ENCODE measurements around the gene CRYAB. TPM values are rescaled to one million over a fixed set of nuclear protein-coding genes. Genes with fewer than 3 reads are reported as not detected.

The CRYAB gene
- polyA plus RNA-seq, 4 donors = 12.4 to 260 (median 45.0) TPM

DNA sequence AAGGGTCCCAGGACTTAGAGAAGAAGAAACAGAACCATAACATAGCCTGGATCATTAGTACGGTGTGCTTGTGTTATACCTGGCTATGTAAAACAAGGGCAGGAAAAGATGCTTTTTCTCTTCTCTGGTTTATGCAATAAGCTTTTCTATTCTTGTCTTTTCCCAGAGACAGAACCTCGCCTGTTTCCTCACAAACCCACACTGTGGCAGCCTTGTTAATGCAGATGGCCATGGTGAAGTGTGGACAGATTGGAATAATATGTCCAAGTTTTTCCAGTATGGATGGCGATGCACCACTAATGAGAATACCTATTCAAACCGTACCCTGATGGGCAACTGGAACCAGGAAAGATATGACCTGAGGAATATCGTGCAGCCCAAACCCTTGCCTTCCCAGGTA, 29.4 kb downstream of the CRYAB start:
- Histone ChIP-seq H3K9me3 (ENCODE audit: control insufficient read depth in 2 of 2, insufficient read depth in 1 of 2, low read depth in 1 of 2, low read length in 1 of 2) (no peaks in the 10 kb centered on the region), H3K4me1 (ENCODE audit: control insufficient read depth in 3 of 3, insufficient read depth in 2 of 3, low read depth in 1 of 3, low read length in 2 of 3) (peaks cover 0 to 8% (median 2%) of the 10 kb centered on the region in 3 donors), H3K36me3 (ENCODE audit: control insufficient read depth in 3 of 3, insufficient read depth in 2 of 3, low read depth in 1 of 3, low read length in 3 of 3) (no peaks in the 10 kb centered on the region), H3K4me3 (ENCODE audit: low read depth in 1 of 3, low read length in 3 of 3) (no peak overlapping the region), H3K27ac (ENCODE audit: low read depth in 1 of 3, low read length in 2 of 3) (no peak overlapping the region), H3K27me3 (ENCODE audit: control insufficient read depth in 3 of 3, insufficient read depth in 3 of 3, low read length in 3 of 3) (no peaks in the 10 kb centered on the region)
- FAIRE-seq = no peak
- no peak for DNase-seq
- 92 to 96% (median 96%) methylated on average over 5 of the region's 5 CpGs for WGBS, 3 donors

DNA sequence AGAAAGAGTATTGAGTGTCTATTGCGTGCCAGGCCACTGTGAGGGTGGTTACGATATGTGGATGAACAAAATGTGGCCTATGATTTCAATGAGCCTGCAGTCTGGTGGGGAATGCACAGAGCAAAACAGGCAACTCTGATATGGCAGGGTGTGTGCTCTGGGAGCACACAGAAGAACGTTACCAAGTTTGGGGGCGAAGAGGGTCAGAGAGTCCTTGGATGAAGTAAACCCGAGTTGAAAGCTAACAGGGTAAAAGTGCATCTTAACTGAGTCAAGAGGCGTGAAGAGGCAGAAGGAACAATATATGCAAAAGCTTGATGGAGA, 32.0 kb downstream of the CRYAB start:
- DNase-seq = no peak
- H3K9me3 ChIP-seq (ENCODE audit: control insufficient read depth in 2 of 2, insufficient read depth in 1 of 2, low read depth in 1 of 2, low read length in 1 of 2) = no peaks in the 10 kb centered on the region
- peaks cover 0 to 3% (median 0%) of the 10 kb centered on the region in 3 donors for H3K36me3 ChIP-seq (ENCODE audit: control insufficient read depth in 3 of 3, insufficient read depth in 2 of 3, low read depth in 1 of 3, low read length in 3 of 3)
- no peak for FAIRE-seq
- H3K4me3 ChIP-seq (ENCODE audit: low read depth in 1 of 3, low read length in 3 of 3) = peak overlapping the region in 2 of 3 donors; percentile 66 to 70
- peak overlapping the region; percentile 95 to 96 (median 96) for H3K27ac ChIP-seq (ENCODE audit: low read depth in 1 of 3, low read length in 2 of 3)
- 6 to 39% (median 27%) methylated on average over 6 of the region's 6 CpGs for WGBS, 3 donors
- peaks cover 0 to 8% (median 2%) of the 10 kb centered on the region in 3 donors for H3K4me1 ChIP-seq (ENCODE audit: control insufficient read depth in 3 of 3, insufficient read depth in 2 of 3, low read depth in 1 of 3, low read length in 2 of 3)
- no peaks in the 10 kb centered on the region for H3K27me3 ChIP-seq (ENCODE audit: control insufficient read depth in 3 of 3, insufficient read depth in 3 of 3, low read length in 3 of 3)

DNA sequence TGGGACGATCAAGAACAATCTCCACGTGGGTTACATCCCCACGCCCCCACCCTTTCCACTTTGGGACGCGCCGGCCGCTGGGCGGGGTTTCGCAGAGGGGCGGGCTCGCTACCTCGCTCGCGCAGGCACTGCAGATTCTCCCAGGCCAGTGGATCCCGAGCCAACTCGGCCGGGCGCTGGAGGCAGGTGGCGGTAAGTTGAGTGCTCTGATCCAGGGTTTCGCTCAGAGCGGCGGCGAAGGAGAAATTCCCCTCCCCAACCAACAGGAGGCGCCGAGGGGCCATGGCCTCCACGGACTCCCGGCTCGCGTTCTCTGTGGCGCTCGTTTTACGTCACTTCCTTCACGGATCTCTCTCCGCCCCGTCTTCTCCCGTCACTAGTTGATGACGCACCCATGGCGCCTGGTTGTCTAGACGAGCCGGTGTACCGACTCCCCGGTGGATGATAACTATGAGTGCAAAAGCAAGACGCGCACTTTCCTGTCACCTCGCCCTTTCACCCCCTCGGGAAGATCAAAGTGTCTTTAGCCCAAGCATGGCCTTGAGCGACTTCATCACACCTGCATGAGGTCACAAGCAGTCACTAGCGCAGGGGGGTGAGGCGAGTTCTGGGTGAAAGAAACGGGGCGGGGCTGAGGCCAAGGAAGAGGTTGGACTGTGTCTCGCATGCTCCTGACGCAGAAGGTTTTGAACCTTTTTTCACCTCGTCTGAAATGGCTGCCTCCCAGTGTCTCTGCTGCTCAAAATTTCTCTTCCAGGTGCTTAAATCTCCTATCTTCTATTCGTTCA, 32.5 kb downstream of the CRYAB start, which contains the start of the genes CFAP68 and FDXACB1:
Gene CFAP68 (plus strand): TSS at position 693 of the 788 bp plus-strand sequence. CDS start 20 bp downstream, at position 713.
Gene FDXACB1 (minus strand): TSS at position 317 of the 788 bp plus-strand sequence. CDS start 33 bp downstream, at position 284.
- DNase-seq = peak; percentile 99
- no peak for FAIRE-seq

DNA sequence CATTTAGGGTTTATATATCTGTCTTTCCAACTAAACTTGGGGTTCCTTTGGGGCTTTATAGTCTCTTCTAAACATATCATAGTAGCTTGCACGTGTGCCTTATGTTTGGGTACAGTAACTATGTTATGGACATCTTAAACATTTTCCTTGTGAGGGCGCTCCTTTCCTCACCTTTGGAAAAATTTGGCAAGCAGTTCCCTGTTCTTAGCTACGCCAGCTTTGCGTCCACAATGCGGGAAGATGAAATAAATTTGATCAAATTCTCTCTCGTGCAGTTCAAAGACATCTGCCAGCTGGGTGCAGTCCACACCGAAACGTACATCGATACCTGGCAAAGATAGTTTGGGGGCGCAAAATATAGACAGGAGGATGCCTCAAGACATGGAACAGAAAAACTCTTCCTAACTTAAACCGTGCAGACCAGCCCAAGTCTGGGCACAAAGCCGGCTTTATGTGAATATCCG, 33.2 kb downstream of the CRYAB start:
- 0 to 1% (median 0%) methylated on average over 13 of the region's 13 CpGs for WGBS, 3 donors
- no peaks in the 10 kb centered on the region for H3K9me3 ChIP-seq (ENCODE audit: control insufficient read depth in 2 of 2, insufficient read depth in 1 of 2, low read depth in 1 of 2, low read length in 1 of 2)
- DNase-seq (no peak), FAIRE-seq (no peak)
- H3K4me1 ChIP-seq (ENCODE audit: control insufficient read depth in 3 of 3, insufficient read depth in 2 of 3, low read depth in 1 of 3, low read length in 2 of 3) = peaks cover 0 to 8% (median 2%) of the 10 kb centered on the region in 3 donors
- H3K27ac ChIP-seq (ENCODE audit: low read depth in 1 of 3, low read length in 2 of 3) = peak overlapping the region; percentile 95 to 96 (median 96)
- peak overlapping the region; percentile 47 to 70 (median 66) for H3K4me3 ChIP-seq (ENCODE audit: low read depth in 1 of 3, low read length in 3 of 3)
- H3K36me3 ChIP-seq (ENCODE audit: control insufficient read depth in 3 of 3, insufficient read depth in 2 of 3, low read depth in 1 of 3, low read length in 3 of 3) = peaks cover 0 to 3% (median 0%) of the 10 kb centered on the region in 3 donors
- H3K27me3 ChIP-seq (ENCODE audit: control insufficient read depth in 3 of 3, insufficient read depth in 3 of 3, low read length in 3 of 3) = no peaks in the 10 kb centered on the region

More for the DNA sequence above, 32.5 kb downstream of the CRYAB start, which contains the start of the genes CFAP68 and FDXACB1:
- no peaks in the 10 kb centered on the region for H3K27me3 ChIP-seq (ENCODE audit: control insufficient read depth in 3 of 3, insufficient read depth in 3 of 3, low read length in 3 of 3)
- H3K9me3 ChIP-seq (ENCODE audit: control insufficient read depth in 2 of 2, insufficient read depth in 1 of 2, low read depth in 1 of 2, low read length in 1 of 2) = no peaks in the 10 kb centered on the region
- H3K4me1 ChIP-seq (ENCODE audit: control insufficient read depth in 3 of 3, insufficient read depth in 2 of 3, low read depth in 1 of 3, low read length in 2 of 3) = peaks cover 0 to 8% (median 2%) of the 10 kb centered on the region in 3 donors
- H3K27ac ChIP-seq (ENCODE audit: low read depth in 1 of 3, low read length in 2 of 3) = peak within 1 kb of the TSS; percentile 95 to 96 (median 96)
- WGBS, 3 donors = 0% methylated on average over 49 to 55 of the region's 55 CpGs
- peaks cover 0 to 3% (median 0%) of the 10 kb centered on the region in 3 donors for H3K36me3 ChIP-seq (ENCODE audit: control insufficient read depth in 3 of 3, insufficient read depth in 2 of 3, low read depth in 1 of 3, low read length in 3 of 3)
- H3K4me3 ChIP-seq (ENCODE audit: low read depth in 1 of 3, low read length in 3 of 3) = peak within 1 kb of the TSS; percentile 47 to 70 (median 66)

DNA sequence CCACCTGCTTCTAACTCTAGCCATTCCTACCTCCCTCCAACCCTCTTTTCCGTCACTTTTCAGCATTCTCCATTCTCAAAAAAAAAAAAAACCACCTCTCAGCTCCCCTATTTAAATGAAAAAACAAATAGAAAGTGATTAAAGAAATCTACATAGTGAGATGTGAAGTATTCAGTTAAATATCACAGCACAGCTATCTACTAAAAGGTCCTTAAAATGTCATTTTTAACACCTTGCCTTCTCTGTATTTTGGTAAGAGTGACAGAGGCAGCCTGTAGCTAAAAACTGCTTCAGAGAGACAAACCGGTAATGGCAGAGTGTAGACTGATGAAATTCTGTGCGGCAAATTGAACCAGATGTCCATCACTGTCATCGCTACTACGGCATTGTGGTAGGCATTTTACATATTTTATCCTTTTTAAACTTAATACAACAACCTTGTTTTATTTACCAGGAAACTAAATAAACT, 39.8 kb downstream of the CRYAB start:
- peaks cover 0 to 14% (median 0%) of the 10 kb centered on the region in 3 donors for H3K36me3 ChIP-seq (ENCODE audit: control insufficient read depth in 3 of 3, insufficient read depth in 2 of 3, low read depth in 1 of 3, low read length in 3 of 3)
- FAIRE-seq (no peak), DNase-seq (peak in 1 of 2 donors; percentile 4)
- no peaks in the 10 kb centered on the region for H3K9me3 ChIP-seq (ENCODE audit: control insufficient read depth in 2 of 2, insufficient read depth in 1 of 2, low read depth in 1 of 2, low read length in 1 of 2)
- H3K4me3 ChIP-seq (ENCODE audit: low read depth in 1 of 3, low read length in 3 of 3) = peak overlapping the region in 2 of 3 donors; percentile 64 to 84
- H3K4me1 ChIP-seq (ENCODE audit: control insufficient read depth in 3 of 3, insufficient read depth in 2 of 3, low read depth in 1 of 3, low read length in 2 of 3) = peaks cover 0 to 7% (median 0%) of the 10 kb centered on the region in 3 donors
- H3K27me3 ChIP-seq (ENCODE audit: control insufficient read depth in 3 of 3, insufficient read depth in 3 of 3, low read length in 3 of 3) = no peaks in the 10 kb centered on the region
- peak overlapping the region; percentile 63 to 93 (median 87) for H3K27ac ChIP-seq (ENCODE audit: low read depth in 1 of 3, low read length in 2 of 3)
- WGBS, 3 donors = 58 to 62% (median 62%) methylated on average over 5 of the region's 5 CpGs

DNA sequence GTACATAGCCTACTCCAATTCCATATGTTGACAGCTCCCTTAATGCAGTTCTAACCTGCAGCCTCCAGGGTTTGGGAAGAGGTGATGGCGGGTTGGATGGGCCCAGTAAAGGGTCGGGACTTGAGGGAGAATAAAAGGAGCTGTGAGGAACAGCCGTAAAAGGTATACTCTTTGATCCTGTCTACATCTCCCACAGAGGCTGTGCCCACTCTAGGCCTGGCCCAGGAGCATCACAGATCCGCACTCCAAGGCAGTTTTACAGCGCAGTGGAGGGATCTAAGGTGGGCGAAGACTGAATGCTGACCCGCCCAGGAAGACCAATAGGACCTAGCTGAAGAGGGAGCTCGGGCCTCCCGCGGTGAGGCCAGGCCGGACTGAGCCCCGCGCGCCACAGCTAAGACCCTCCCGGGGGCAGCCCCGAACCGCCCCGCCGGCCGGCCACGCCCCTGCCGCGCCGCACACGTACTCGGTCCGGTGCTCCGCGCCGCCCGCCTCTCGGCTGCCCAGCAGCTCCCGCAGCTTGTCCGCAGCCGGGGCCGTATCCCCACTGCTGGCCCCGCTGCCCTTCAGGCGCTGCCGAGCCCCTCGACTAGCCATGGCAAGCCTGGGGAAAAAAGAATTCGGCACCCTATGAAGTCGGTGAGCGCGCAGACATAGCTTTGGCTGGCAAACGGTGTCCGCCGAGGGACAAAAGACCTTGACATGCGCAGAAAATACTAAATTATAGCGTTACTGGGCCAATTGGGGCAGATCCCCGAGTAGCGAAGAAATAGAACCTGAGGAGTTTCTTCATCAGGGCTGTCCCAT, 40.5 kb downstream of the CRYAB start, which contains the start of gene ALG9:
Gene ALG9 (minus strand): TSS at position 696 of the 807 bp plus-strand sequence. CDS start 99 bp downstream, at position 597.
- H3K36me3 ChIP-seq (ENCODE audit: control insufficient read depth in 3 of 3, insufficient read depth in 2 of 3, low read depth in 1 of 3, low read length in 3 of 3) = peaks cover 0 to 15% (median 2%) of the 10 kb centered on the region in 3 donors
- peak within 1 kb of the TSS; percentile 63 to 93 (median 87) for H3K27ac ChIP-seq (ENCODE audit: low read depth in 1 of 3, low read length in 2 of 3)
- FAIRE-seq (no peak), DNase-seq (peak; percentile 76 to 96)
- no peaks in the 10 kb centered on the region for H3K9me3 ChIP-seq (ENCODE audit: control insufficient read depth in 2 of 2, insufficient read depth in 1 of 2, low read depth in 1 of 2, low read length in 1 of 2)
- WGBS, 3 donors = 0% methylated on average over 28 to 51 of the region's 51 CpGs
- peaks cover 0 to 7% (median 0%) of the 10 kb centered on the region in 3 donors for H3K4me1 ChIP-seq (ENCODE audit: control insufficient read depth in 3 of 3, insufficient read depth in 2 of 3, low read depth in 1 of 3, low read length in 2 of 3)
- H3K27me3 ChIP-seq (ENCODE audit: control insufficient read depth in 3 of 3, insufficient read depth in 3 of 3, low read length in 3 of 3) = no peaks in the 10 kb centered on the region
- peak within 1 kb of the TSS; percentile 64 to 92 (median 84) for H3K4me3 ChIP-seq (ENCODE audit: low read depth in 1 of 3, low read length in 3 of 3)

DNA sequence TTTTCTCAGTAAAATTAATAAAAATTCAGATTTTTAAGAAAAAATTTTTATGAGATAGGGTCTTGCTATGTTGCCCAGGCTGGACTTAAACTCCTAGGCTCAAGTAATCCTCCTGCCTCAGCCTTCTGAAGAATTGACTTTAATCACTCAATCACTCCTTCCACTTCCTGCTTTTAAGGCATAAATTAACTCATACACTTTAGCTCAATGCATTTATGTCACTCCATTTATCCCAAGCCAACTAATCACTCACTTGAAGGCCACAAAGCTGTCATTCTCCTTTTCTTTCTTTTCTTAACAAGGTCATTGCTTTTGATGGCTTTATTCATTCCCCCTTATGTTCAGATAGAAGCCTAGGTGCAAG, 41.1 kb downstream of the CRYAB start:
- Histone ChIP-seq H3K9me3 (ENCODE audit: control insufficient read depth in 2 of 2, insufficient read depth in 1 of 2, low read depth in 1 of 2, low read length in 1 of 2) (no peaks in the 10 kb centered on the region), H3K4me1 (ENCODE audit: control insufficient read depth in 3 of 3, insufficient read depth in 2 of 3, low read depth in 1 of 3, low read length in 2 of 3) (peaks cover 0 to 7% (median 0%) of the 10 kb centered on the region in 3 donors), H3K27ac (ENCODE audit: low read depth in 1 of 3, low read length in 2 of 3) (peak overlapping the region; percentile 63 to 93 (median 87)), H3K36me3 (ENCODE audit: control insufficient read depth in 3 of 3, insufficient read depth in 2 of 3, low read depth in 1 of 3, low read length in 3 of 3) (peaks cover 0 to 18% (median 2%) of the 10 kb centered on the region in 3 donors), H3K27me3 (ENCODE audit: control insufficient read depth in 3 of 3, insufficient read depth in 3 of 3, low read length in 3 of 3) (no peaks in the 10 kb centered on the region), H3K4me3 (ENCODE audit: low read depth in 1 of 3, low read length in 3 of 3) (peak overlapping the region in 2 of 3 donors; percentile 64 to 84)
- no peak for DNase-seq
- no peak for FAIRE-seq

DNA sequence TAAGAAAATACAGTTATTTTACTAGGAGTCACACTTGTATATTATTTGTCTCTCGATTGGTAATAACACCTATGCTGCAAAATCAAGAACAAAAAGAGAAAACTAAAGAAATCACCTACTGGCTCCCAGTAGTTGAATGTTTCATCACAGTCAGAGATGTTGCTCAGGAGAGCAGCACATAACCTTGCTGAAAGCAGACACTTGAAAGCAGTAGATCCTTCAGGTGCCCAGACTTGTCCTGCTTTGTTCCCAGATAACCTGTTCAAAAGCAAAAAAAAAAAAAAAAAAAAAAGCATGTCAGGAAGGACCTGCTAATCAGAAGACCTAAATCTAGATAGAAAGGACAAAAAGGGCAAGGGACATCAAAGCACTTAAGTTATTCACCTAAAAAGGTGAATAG, 41.5 kb downstream of the CRYAB start:
- FAIRE-seq = no peak
- DNase-seq = no peak
- H3K27me3 ChIP-seq (ENCODE audit: control insufficient read depth in 3 of 3, insufficient read depth in 3 of 3, low read length in 3 of 3) = no peaks in the 10 kb centered on the region
- peaks cover 0 to 7% (median 0%) of the 10 kb centered on the region in 3 donors for H3K4me1 ChIP-seq (ENCODE audit: control insufficient read depth in 3 of 3, insufficient read depth in 2 of 3, low read depth in 1 of 3, low read length in 2 of 3)
- peaks cover 0 to 18% (median 2%) of the 10 kb centered on the region in 3 donors for H3K36me3 ChIP-seq (ENCODE audit: control insufficient read depth in 3 of 3, insufficient read depth in 2 of 3, low read depth in 1 of 3, low read length in 3 of 3)
- no peaks in the 10 kb centered on the region for H3K9me3 ChIP-seq (ENCODE audit: control insufficient read depth in 2 of 2, insufficient read depth in 1 of 2, low read depth in 1 of 2, low read length in 1 of 2)
- H3K27ac ChIP-seq (ENCODE audit: low read depth in 1 of 3, low read length in 2 of 3) = peak overlapping the region in 1 of 3 donors; percentile 87
- H3K4me3 ChIP-seq (ENCODE audit: low read depth in 1 of 3, low read length in 3 of 3) = no peak overlapping the region
- WGBS, 3 donors = 93 to 100% (median 94%) methylated on average over 1 of the region's 1 CpG

Measured in small intestine (tissue), 7 donors.